Neural cell (in vitro differentiated cells): ENCODE results near the gene RTL3. TPM values are rescaled to one million over a fixed set of nuclear protein-coding genes. Genes with fewer than 3 reads are reported as not detected.

Source experiments
- H2AFZ ChIP-seq: fragments of 200-600, 300-800 bp; sonication (generic), shearing (Covaris generic); 2 replicates; pipeline ENCODE4 v1.6.0; 2014; ENCODE audit warnings: low read depth, mild to moderate bottlenecking, antibody characterized with exemption, low read length, moderate library complexity
- H3F3A ChIP-seq: fragments of 200-600 bp; shearing (Covaris generic); 2 replicates; pipeline ENCODE4 v1.6.1; 2016; ENCODE audit warnings: mild to moderate bottlenecking, moderate library complexity, mixed read lengths, antibody characterized with exemption, low read length; ENCODE audit not compliant: insufficient read depth, poor library complexity, severe bottlenecking
- H3K27ac ChIP-seq: fragments of 200-600, 300-800 bp; sonication (generic), shearing (Covaris generic); 2 replicates; pipeline ENCODE4 v1.5.1; 2014; ENCODE audit warnings: mild to moderate bottlenecking, low read length, moderate library complexity
- H3K27me3 ChIP-seq: fragments of 300-800, 200-600 bp; sonication (generic), shearing (Covaris generic); 2 replicates; pipeline ENCODE4 v1.6.0; 2014; ENCODE audit warnings: mild to moderate bottlenecking, low read depth, low read length, moderate library complexity; ENCODE audit not compliant: insufficient read depth
- H3K36me3 ChIP-seq: fragments of 300-800, 200-600 bp; sonication (generic), shearing (Covaris generic); 2 replicates; pipeline ENCODE4 v1.5.1; 2014; ENCODE audit warnings: mild to moderate bottlenecking, antibody characterized with exemption, low read length, moderate library complexity; ENCODE audit not compliant: insufficient read depth
- H3K4me2 ChIP-seq: fragments of 300-800, 200-600 bp; sonication (generic), shearing (Covaris generic); 2 replicates; pipeline ENCODE4 v1.6.0; 2014; ENCODE audit warnings: mild to moderate bottlenecking, low read length
- H3K4me3 ChIP-seq: fragments of 300-800, 200-600 bp; sonication (generic), shearing (Covaris generic); 2 replicates; pipeline ENCODE4 v1.5.1; 2014; ENCODE audit warnings: mild to moderate bottlenecking, low read length, moderate library complexity
- H3K79me2 ChIP-seq: fragments of 200-600 bp; shearing (Covaris generic); replicated peaks from 2 replicates; pipeline ENCODE4 v1.6.0; 2014; ENCODE audit warnings: mild to moderate bottlenecking, low read length, moderate library complexity; ENCODE audit not compliant: insufficient read depth
- H3K9ac ChIP-seq: fragments of 300-800, 200-600 bp; sonication (generic), shearing (Covaris generic); 2 replicates; pipeline ENCODE4 v1.6.1; 2016; ENCODE audit warnings: mild to moderate bottlenecking, low read length, mixed read lengths
- H3K9me2 ChIP-seq: fragments of 200-600 bp; shearing (Covaris generic); 2 replicates; pipeline ENCODE4 v1.6.1; 2016; ENCODE audit warnings: mild to moderate bottlenecking, low read length, mixed read lengths; ENCODE audit not compliant: insufficient read depth
- H3K9me3 ChIP-seq: fragments of 200-600, 300-800 bp; sonication (generic), shearing (Covaris generic); 2 replicates; pipeline ENCODE4 v1.6.1; 2016; ENCODE audit warnings: mild to moderate bottlenecking, mixed run types, low read length, moderate library complexity, mixed read lengths
- H4K20me1 ChIP-seq: fragments of 200-600 bp; shearing (Covaris generic); 2 replicates; pipeline ENCODE4 v1.6.1; 2016; ENCODE audit warnings: mild to moderate bottlenecking, mixed run types; ENCODE audit not compliant: insufficient read depth
- CTCF ChIP-seq: fragments of 450-650 bp; IDR thresholded peaks from 2 replicates; pipeline ENCODE4 v1.5.1; 2014; ENCODE audit warnings: antibody characterized with exemption, mild to moderate bottlenecking, moderate library complexity; ENCODE audit not compliant: poor library complexity, severe bottlenecking
- EP300 ChIP-seq: fragments of 450-650 bp; conservative IDR thresholded peaks from 2 replicates; pipeline ENCODE4 v1.6.1; 2014; ENCODE audit warnings: antibody characterized with exemption, mild to moderate bottlenecking, moderate library complexity; ENCODE audit not compliant: poor library complexity, severe bottlenecking
- EZH2 ChIP-seq: fragments of 200-600, 300-800 bp; shearing (Covaris generic), sonication (generic); IDR thresholded peaks from 2 replicates; pipeline ENCODE4 v1.6.1; 2014; ENCODE audit warnings: antibody characterized with exemption, low read length, borderline replicate concordance, mild to moderate bottlenecking; ENCODE audit not compliant: insufficient read depth, poor library complexity, severe bottlenecking
- MXI1 ChIP-seq: fragments of 450-650 bp; conservative IDR thresholded peaks from 2 replicates; pipeline ENCODE4 v1.6.1; 2014; ENCODE audit warnings: antibody characterized with exemption, mild to moderate bottlenecking; ENCODE audit not compliant: poor library complexity, severe bottlenecking
- POLR2AphosphoS5 ChIP-seq: IDR thresholded peaks from 2 replicates; pipeline ENCODE4 v1.6.1; 2012
- RAD21 ChIP-seq: fragments of 450-650 bp; conservative IDR thresholded peaks from 2 replicates; pipeline ENCODE4 v1.6.1; 2014; ENCODE audit warnings: antibody characterized with exemption, mild to moderate bottlenecking, moderate library complexity
- REST ChIP-seq: IDR thresholded peaks from 2 replicates; pipeline ENCODE4 v1.6.1; 2012; ENCODE audit warnings: borderline replicate concordance
- SMC3 ChIP-seq: fragments of 450-650 bp; conservative IDR thresholded peaks from 2 replicates; pipeline ENCODE4 v1.6.1; 2014; ENCODE audit warnings: antibody characterized with exemption, mild to moderate bottlenecking, moderate library complexity; ENCODE audit not compliant: poor library complexity
- TAF1 ChIP-seq: IDR thresholded peaks from 2 replicates; pipeline ENCODE4 v1.6.1; 2012; ENCODE audit warnings: low read depth
- polyA plus RNA-seq: library from polyadenylated mRNA; depleted of rRNA; stranded (reverse); fragments of >200 nt; gene quantifications from 2 replicates; pipeline ENCODE4 v1.2.3, GENCODE V29; 2014

Gene RTL3
- polyA plus RNA-seq, 1 donor from 2014 or later = not detected

DNA sequence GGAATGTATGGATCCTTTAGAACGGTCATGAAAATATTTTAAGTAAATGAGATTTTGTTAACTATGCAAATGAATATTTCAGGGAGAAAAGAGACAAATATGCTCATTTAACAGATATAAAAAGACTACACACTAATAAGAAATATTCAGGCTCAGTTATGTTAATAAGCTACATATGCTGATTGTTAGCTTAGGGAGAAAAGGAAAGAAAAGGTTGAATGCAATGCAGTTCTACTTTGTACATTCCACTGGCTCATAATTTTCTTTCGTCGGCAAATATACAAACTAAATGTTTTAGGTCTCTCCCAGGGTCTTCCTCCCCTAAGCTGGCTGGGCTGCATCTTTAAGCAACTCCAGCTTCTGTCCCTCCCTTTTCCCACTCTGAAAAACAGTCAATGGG, 2.7 kb upstream of the RTL3 start:
- no peaks in the 10 kb centered on the region for H3K27me3 ChIP-seq
- no peaks in the 10 kb centered on the region for H3K9me3 ChIP-seq
- TF ChIP-seq RAD21 (no peak), TAF1 (no peak), REST (no peak), SMC3 (no peak), EP300 (no peak), MXI1 (no peak), EZH2 (no peak), CTCF (no peak), POLR2AphosphoS5 (no peak)
- no peak overlapping the region for H3K27ac ChIP-seq
- H3K9me2 ChIP-seq = no peaks in the 10 kb centered on the region
- H3K4me2 ChIP-seq = no peak overlapping the region
- no peak overlapping the region for H3K9ac ChIP-seq
- H4K20me1 ChIP-seq = no peaks in the 10 kb centered on the region
- H3F3A ChIP-seq = no peaks in the 10 kb centered on the region
- H2AFZ ChIP-seq = no peak overlapping the region
- H3K4me3 ChIP-seq = no peak overlapping the region
- H3K79me2 ChIP-seq = no peaks in the 10 kb centered on the region
- no peaks in the 10 kb centered on the region for H3K36me3 ChIP-seq

GRCh38 chrX:78659955-78660354, 827 bp upstream of the RTL3 start:
- H3K36me3 ChIP-seq = no peaks in the 10 kb centered on the region
- no peaks in the 10 kb centered on the region for H4K20me1 ChIP-seq
- TF ChIP-seq EP300 = no peak
- no peaks in the 10 kb centered on the region for H3K9me3 ChIP-seq
- H2AFZ ChIP-seq = no peak overlapping the region
- H3K9me2 ChIP-seq = no peaks in the 10 kb centered on the region
- no peak overlapping the region for H3K4me2 ChIP-seq
- no peaks in the 10 kb centered on the region for H3F3A ChIP-seq
- no peak overlapping the region for H3K27ac ChIP-seq
- H3K79me2 ChIP-seq = no peaks in the 10 kb centered on the region
- H3K27me3 ChIP-seq = no peaks in the 10 kb centered on the region
- H3K4me3 ChIP-seq = no peak overlapping the region
- no peak overlapping the region for H3K9ac ChIP-seq

DNA sequence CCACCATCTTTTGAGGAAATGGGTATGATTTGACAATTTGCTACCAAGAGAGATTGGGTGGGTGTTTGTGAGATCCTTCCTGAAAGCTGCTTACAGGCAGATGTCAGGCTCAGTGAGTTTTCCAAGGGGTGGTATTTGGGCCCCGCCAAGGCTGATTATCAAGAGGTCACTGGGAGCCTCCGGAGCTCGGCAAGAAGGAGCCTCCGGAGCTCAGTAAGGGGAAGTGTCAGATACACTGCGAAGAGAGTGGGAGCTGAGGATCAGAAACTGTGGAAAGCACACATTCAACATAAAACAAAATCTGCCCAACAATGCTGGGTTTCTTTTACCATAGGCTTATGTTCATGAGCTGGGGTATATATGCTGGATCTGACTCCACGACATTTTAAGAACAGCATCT, 714 bp downstream of the RTL3 start:
- TF ChIP-seq EZH2 (no peak), CTCF (no peak), MXI1 (no peak), POLR2AphosphoS5 (no peak), SMC3 (no peak), REST (no peak), EP300 (no peak), RAD21 (no peak), TAF1 (no peak)
- Histone ChIP-seq H3K4me2 (no peak overlapping the region), H3K27me3 (no peaks in the 10 kb centered on the region), H4K20me1 (no peaks in the 10 kb centered on the region), H3K4me3 (no peak overlapping the region), H3K9me2 (no peaks in the 10 kb centered on the region), H3K36me3 (no peaks in the 10 kb centered on the region), H3K9ac (no peak overlapping the region), H2AFZ (no peak overlapping the region), H3K27ac (no peak overlapping the region), H3K79me2 (no peaks in the 10 kb centered on the region), H3K9me3 (no peaks in the 10 kb centered on the region), H3F3A (no peaks in the 10 kb centered on the region)
